Mesothelial cell of epicardium (in vitro differentiated cells): ENCODE data around the gene RUSC2. TPM values are rescaled to one million over a fixed set of nuclear protein-coding genes. Genes with fewer than 3 reads are reported as not detected.
"Not testable (repeated sequence)": the region's sequence is repeated elsewhere in the genome, so short reads cannot be mapped to it uniquely, and the experiment has no call there.

Experiments used
- DNase-seq, 2 experiments: peaks; one replicate each; pipeline ENCODE4 v3.0.0; 2021; ENCODE audit warnings: low spot score in 2 of 2; ENCODE audit not compliant: unreplicated experiment in 2 of 2
- H3K27ac Mint-ChIP-seq: 2 replicates; pipeline ENCODE4 v1.8.0; 2021; ENCODE audit warnings: mixed read lengths
- H3K27me3 Mint-ChIP-seq: 2 replicates; pipeline ENCODE4 v1.8.0; 2021; ENCODE audit warnings: low read depth, mixed read lengths
- H3K36me3 Mint-ChIP-seq: 2 replicates; pipeline ENCODE4 v1.8.0; 2021; ENCODE audit warnings: mixed read lengths
- H3K4me1 Mint-ChIP-seq: 2 replicates; pipeline ENCODE4 v1.8.0; 2021; ENCODE audit warnings: mixed read lengths
- H3K4me3 Mint-ChIP-seq: 2 replicates; pipeline ENCODE4 v1.8.0; 2021; ENCODE audit warnings: mild to moderate bottlenecking, moderate library complexity, mixed read lengths
- H3K9me3 Mint-ChIP-seq: 2 replicates; pipeline ENCODE4 v1.8.0; 2021; ENCODE audit warnings: mixed read lengths
- total RNA-seq: library from RNA; stranded (reverse); gene quantifications from 3 replicates; pipeline ENCODE4 v1.2.1, GENCODE V29; 2021
- TF ChIP-seq, protein P1 (sequence below): fragments of 200-600 bp; sonication (generic); IDR thresholded peaks from one replicate; pipeline ENCODE4 v1.5.0; 2021; ENCODE audit warnings: antibody characterized with exemption; ENCODE audit not compliant: unreplicated experiment

RUSC2 gene
- total RNA-seq, 1 donor from 2014 or later = 33.5 TPM

DNA sequence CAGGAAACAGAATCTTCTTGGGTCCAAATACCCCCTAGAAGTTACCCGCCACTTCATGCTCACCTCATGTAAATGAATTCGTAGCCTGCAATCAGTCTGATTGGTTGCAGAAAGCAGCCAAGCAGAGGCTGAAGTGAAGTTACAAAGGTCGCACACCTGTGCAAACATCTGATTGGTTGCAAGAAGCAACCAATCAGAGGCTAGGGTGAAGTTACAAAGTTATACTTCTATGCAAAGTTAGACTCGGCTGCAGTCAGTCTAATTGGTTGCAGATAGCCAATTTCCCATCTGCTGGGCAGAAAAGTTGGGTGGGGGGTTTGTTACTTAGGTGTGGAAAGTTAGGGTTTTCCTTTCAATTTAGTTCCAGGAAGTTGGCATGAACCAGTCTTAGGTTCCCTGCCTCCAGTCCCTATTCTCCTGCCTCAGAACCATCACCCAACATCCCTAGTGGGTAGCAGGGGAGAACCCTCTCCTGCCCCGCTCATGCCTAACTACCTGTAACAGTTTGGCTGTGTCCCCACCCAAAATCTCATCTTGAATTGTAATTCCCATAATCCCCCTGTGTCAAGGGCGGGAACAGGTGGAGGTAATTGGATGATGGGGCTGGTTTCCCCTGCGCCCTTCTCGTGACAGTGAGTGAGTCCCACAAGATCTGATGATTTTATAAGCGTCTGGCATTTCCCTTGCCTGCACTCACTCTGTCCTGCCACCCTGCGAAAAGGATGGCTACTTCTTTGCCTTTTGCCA, 1.2 kb upstream of the RUSC2 start:
- no peaks in the 10 kb centered on the region for H3K27me3 Mint-ChIP-seq
- peak overlapping the region; percentile 70 for H3K4me3 Mint-ChIP-seq
- no peak for DNase-seq
- H3K27ac Mint-ChIP-seq = peak overlapping the region; percentile 86
- H3K9me3 Mint-ChIP-seq = peaks cover 3% of the 10 kb centered on the region
- TF ChIP-seq, protein P1, sequence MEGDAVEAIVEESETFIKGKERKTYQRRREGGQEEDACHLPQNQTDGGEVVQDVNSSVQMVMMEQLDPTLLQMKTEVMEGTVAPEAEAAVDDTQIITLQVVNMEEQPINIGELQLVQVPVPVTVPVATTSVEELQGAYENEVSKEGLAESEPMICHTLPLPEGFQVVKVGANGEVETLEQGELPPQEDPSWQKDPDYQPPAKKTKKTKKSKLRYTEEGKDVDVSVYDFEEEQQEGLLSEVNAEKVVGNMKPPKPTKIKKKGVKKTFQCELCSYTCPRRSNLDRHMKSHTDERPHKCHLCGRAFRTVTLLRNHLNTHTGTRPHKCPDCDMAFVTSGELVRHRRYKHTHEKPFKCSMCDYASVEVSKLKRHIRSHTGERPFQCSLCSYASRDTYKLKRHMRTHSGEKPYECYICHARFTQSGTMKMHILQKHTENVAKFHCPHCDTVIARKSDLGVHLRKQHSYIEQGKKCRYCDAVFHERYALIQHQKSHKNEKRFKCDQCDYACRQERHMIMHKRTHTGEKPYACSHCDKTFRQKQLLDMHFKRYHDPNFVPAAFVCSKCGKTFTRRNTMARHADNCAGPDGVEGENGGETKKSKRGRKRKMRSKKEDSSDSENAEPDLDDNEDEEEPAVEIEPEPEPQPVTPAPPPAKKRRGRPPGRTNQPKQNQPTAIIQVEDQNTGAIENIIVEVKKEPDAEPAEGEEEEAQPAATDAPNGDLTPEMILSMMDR = peak; percentile 0
- H3K36me3 Mint-ChIP-seq = peaks cover 5% of the 10 kb centered on the region
- peaks cover 31% of the 10 kb centered on the region for H3K4me1 Mint-ChIP-seq

DNA sequence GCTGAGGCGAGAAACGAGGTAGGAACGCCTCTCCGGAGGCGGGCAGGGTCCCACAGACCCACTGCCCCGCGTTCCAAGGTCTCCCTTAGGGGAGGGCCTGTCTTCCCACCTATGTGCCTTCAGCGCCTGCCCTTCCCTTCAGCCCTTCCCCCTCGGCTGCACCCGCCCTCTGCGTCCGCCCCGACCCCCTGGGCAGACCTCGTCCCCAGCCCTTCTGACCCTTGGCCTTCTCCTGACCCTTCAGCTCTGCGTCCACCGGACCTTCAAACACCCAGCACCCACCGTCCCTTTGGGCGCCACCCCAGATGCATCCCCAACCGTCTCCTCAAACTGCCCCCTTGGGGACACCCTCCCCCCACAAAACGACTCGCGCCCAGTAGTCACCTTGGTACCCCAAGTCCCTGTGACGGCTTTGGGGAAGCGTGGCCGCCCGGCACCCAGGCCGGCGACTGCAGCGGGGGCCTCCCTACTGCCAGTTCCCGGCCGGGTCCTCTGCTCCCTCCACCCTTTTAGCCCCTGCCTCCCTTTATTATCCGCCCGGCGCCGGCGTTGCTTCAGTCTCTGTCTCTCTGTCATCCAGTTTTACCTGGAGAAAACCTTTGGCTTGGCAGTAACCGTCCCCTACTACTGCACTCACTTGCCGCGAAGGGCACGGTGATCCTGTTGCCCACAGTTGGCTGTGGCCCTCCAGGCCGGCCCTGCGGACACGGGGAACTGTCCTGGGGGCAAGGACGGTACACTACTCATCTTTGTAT, 421 bp downstream of the RUSC2 start:
- peaks cover 31% of the 10 kb centered on the region for H3K4me1 Mint-ChIP-seq
- H3K36me3 Mint-ChIP-seq = peaks cover 7% of the 10 kb centered on the region
- TF ChIP-seq, protein P1 = no peak
- H3K9me3 Mint-ChIP-seq = peaks cover 6% of the 10 kb centered on the region
- H3K27ac Mint-ChIP-seq = peak overlapping the region; percentile 97
- DNase-seq = no peak
- H3K4me3 Mint-ChIP-seq = peak overlapping the region; percentile 85
- H3K27me3 Mint-ChIP-seq = no peaks in the 10 kb centered on the region

DNA sequence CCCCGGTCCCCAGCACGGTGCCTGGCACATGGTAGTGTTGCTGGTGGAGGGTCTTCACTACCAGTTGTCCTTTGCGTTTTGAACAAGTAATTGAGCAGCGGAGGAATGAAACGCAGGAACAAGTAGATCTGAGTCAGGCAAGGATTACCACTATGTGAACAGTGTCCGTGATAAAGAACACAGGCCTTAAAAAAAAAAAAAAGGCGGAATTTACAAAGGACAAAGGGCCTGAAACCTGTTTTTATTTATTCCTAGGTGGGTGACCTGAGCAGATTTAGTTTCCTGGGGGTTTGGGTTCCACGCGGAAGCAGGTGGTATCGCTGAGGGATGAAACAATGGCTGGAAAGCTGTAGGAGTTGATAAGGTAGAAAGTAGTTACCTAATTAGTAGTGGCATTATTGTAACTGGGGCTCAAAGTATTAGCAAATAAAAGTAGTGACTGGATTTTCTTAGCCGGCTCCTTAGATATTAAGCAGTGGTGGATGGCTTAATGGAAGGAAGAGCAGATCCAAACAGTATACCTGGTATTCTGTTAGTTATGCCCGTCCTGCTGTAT, 1.1 kb downstream of the RUSC2 start:
- Mint-ChIP-seq H3K4me3 (peak overlapping the region; percentile 85), H3K9me3 (peaks cover 12% of the 10 kb centered on the region), H3K27ac (peak overlapping the region; percentile 97), H3K36me3 (peaks cover 14% of the 10 kb centered on the region), H3K4me1 (peaks cover 31% of the 10 kb centered on the region), H3K27me3 (no peaks in the 10 kb centered on the region)
- DNase-seq = no peak
- TF ChIP-seq, protein P1 = no peak

DNA sequence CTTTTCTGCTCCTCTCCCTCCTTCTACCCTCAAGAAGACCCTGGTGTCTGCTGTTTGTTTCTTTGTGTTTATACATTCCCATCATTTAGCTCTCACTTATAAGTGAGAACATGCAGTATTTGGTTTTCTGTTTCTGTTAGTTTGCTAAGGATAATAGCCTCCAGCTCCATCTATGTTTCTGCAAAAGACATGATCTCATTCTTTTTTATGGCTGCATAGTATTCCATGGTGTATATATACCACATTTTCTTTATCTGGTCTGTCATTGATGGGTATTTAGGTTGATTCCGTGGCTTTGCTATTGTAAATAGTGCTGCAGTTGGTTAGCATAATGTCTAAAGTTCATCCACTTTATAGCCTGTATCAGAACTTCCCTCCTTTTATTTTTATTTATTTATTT, 3.2 kb downstream of the RUSC2 start:
- H3K4me3 Mint-ChIP-seq, H3K27me3 Mint-ChIP-seq, DNase-seq, H3K27ac Mint-ChIP-seq: not testable (repeated sequence)
- Mint-ChIP-seq H3K36me3 (peaks cover 26% of the 10 kb centered on the region), H3K9me3 (peaks cover 12% of the 10 kb centered on the region), H3K4me1 (peaks cover 29% of the 10 kb centered on the region)

DNA sequence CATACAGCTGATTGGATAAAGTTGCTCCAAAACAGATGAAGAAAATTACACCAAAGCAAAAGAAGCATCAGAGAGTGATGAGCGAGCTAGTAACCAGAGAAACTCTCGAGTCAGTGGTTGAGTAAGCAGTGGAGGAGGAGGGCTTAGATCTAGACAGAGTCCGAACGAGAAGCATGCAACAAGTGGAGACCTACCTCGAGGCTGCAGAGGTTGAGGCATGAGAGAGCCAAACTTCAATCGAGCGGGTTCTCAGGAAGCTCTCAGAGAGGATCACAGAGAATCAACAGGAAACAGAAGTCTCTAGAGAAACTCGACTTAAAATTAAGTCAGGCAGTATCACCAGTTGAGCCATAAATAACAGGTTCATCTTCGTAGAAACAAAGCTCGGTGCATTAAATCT, 6.1 kb downstream of the RUSC2 start:
- Mint-ChIP-seq H3K36me3 (peaks cover 33% of the 10 kb centered on the region), H3K27me3 (no peaks in the 10 kb centered on the region), H3K27ac (no peak overlapping the region), H3K9me3 (peaks cover 24% of the 10 kb centered on the region), H3K4me3 (no peak overlapping the region), H3K4me1 (peaks cover 13% of the 10 kb centered on the region)
- TF ChIP-seq, protein P1 = no peak
- DNase-seq = no peak

DNA sequence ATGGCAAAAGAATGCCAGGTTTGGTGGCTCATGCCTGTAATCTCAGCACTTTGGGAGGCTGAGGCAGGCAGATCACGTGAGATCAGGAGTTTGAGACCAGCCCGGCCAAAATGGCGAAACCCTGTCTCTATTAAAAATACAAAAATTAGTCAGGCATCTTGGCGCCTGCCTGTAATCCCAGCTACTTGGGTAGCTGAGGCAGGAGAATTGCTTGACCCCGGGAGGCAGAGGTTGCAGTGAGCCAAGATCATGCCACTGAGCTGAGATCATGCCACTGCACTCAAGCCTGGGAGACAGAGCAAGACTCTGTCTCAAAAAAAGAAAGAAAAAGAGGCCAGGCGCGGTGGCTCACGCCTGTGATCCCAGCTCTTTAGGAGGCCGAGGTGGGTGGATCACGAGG, 8.3 kb downstream of the RUSC2 start:
- not testable (repeated sequence) for H3K27ac Mint-ChIP-seq, H3K27me3 Mint-ChIP-seq, H3K4me1 Mint-ChIP-seq, H3K4me3 Mint-ChIP-seq, DNase-seq
- Mint-ChIP-seq H3K36me3 (peaks cover 32% of the 10 kb centered on the region), H3K9me3 (peaks cover 21% of the 10 kb centered on the region)
